VCaP (cell line): ENCODE results near the gene SLIT1.
"Not testable (repeated sequence)": the region's sequence is repeated elsewhere in the genome, so short reads cannot be mapped to it uniquely, and the experiment has no call there.

Experiments used
- H3K27ac ChIP-seq: fragments of 450-650 bp; 2 replicates; pipeline ENCODE4 v1.5.1; 2017
- TF ChIP-seq, protein P1 (sequence below): fragments of 450-650 bp; conservative IDR thresholded peaks from 2 replicates; pipeline ENCODE4 v1.5.1; 2017; ENCODE audit warnings: mild to moderate bottlenecking, moderate library complexity

The SLIT1 gene

DNA sequence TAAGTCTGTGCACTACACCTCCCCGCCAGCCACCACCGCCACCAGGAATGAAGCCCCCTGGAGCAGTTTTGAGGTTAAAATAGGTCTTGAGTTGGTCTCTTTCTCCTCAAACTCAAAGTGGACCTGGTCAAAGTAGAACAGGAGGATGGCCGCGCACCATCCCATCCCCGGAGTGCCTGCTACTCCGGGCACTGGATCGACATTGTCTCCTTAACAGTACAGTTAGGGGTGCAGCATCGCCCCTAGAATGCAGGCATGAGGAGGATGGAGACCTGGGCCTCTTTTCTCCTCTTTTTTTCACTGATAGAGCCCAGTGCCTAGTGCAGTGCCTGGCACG is 145.5 kb downstream of the SLIT1 start:
- TF ChIP-seq, protein P1, sequence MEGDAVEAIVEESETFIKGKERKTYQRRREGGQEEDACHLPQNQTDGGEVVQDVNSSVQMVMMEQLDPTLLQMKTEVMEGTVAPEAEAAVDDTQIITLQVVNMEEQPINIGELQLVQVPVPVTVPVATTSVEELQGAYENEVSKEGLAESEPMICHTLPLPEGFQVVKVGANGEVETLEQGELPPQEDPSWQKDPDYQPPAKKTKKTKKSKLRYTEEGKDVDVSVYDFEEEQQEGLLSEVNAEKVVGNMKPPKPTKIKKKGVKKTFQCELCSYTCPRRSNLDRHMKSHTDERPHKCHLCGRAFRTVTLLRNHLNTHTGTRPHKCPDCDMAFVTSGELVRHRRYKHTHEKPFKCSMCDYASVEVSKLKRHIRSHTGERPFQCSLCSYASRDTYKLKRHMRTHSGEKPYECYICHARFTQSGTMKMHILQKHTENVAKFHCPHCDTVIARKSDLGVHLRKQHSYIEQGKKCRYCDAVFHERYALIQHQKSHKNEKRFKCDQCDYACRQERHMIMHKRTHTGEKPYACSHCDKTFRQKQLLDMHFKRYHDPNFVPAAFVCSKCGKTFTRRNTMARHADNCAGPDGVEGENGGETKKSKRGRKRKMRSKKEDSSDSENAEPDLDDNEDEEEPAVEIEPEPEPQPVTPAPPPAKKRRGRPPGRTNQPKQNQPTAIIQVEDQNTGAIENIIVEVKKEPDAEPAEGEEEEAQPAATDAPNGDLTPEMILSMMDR, result no peak

GRCh38 chr10:97039538-97040247 is 146.1 kb downstream of the SLIT1 start:
- no peak overlapping the region for H3K27ac ChIP-seq
- TF ChIP-seq, protein P1, result no peak

More for the DNA sequence above, 145.5 kb downstream of the SLIT1 start:
- H3K27ac ChIP-seq, result no peak overlapping the region

DNA sequence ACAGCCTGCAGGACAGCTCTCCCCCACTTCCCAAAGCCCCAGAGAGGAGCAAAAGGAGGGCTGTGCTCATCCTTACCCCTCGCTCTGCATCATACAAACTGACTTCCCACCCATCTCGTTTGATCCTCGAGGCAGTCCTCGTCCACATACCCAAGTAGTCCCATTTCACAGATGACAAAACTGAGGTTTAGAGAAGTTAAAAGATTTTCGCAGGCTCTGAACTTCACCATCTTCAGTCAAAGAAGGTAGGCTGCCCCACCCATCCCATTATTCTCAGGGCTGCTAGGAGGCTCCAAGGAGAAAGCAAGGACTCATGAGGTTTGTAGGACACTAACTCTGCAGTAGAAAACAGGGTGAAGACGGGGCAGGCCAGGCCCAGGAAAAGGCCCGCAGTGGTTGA is 147.1 kb downstream of the SLIT1 start:
- TF ChIP-seq, protein P1, result no peak
- peak overlapping the region; percentile 67 for H3K27ac ChIP-seq

- TF ChIP-seq, protein P1, result peak; percentile 90
- H3K27ac ChIP-seq, result peak overlapping the region; percentile 67
Observed at GRCh38 chr10:97037365-97038361, 148.1 kb downstream of the SLIT1 start.

GRCh38 chr10:97034958-97035769 is 150.6 kb downstream of the SLIT1 start:
- TF ChIP-seq, protein P1, result no peak
- no peak overlapping the region for H3K27ac ChIP-seq

DNA sequence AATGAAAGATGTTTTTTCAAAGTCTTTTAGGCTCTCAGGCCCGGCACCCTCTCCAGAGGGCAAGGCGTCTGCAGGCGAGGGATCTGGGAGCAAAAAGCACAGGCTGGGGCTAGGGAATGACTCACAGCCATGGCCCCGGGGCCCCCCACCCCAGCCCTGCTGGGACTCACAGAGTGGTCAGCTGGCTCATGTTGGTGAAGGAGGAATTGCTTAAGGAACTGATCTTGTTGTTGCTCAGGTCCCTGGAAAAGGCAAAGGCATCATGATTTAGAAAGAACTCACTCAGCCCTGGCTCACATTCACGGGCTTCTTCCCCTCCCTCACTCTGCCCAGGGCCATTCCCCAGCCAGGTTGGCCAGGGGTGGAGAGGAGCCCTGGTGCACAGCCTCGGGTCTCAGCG is 151.5 kb downstream of the SLIT1 start:
- TF ChIP-seq, protein P1, result no peak
- no peak overlapping the region for H3K27ac ChIP-seq

- H3K27ac ChIP-seq, result not testable (repeated sequence)
Observed at GRCh38 chr10:97033841-97034240, 151.9 kb downstream of the SLIT1 start.
